IPS-20b (cell line): Measurements from ENCODE around the gene SLC25A29.
A peak's percentile ranks its signal among the peaks of the same experiment; 100 is the strongest.

Experiments
- H3K27ac ChIP-seq: one replicate; pipeline ENCODE4 v1.5.1; 2013; ENCODE audit warnings: low read length
- H3K27me3 ChIP-seq: 2 replicates; pipeline ENCODE4 v1.6.1; 2013; ENCODE audit warnings: mild to moderate bottlenecking, low read length, inconsistent platforms; ENCODE audit not compliant: insufficient read depth
- H3K36me3 ChIP-seq: 2 replicates; pipeline ENCODE4 v1.6.1; 2013; ENCODE audit warnings: low read depth, mild to moderate bottlenecking, inconsistent platforms, low read length, moderate library complexity; ENCODE audit not compliant: insufficient read depth
- H3K4me1 ChIP-seq: 2 replicates; pipeline ENCODE4 v1.6.1; 2013; ENCODE audit warnings: mild to moderate bottlenecking, control low read depth, inconsistent platforms, low read length, moderate library complexity; ENCODE audit not compliant: insufficient read depth
- H3K4me3 ChIP-seq: 2 replicates; pipeline ENCODE4 v1.5.1; 2013; ENCODE audit warnings: mild to moderate bottlenecking, low read length, inconsistent platforms
- H3K9ac ChIP-seq: 2 replicates; pipeline ENCODE4 v1.6.1; 2013; ENCODE audit warnings: low read depth, mild to moderate bottlenecking, inconsistent platforms, low read length, moderate library complexity
- H3K9me3 ChIP-seq: 2 replicates; pipeline ENCODE4 v1.6.1; 2013; ENCODE audit warnings: mild to moderate bottlenecking, low read depth, low read length, inconsistent platforms; ENCODE audit not compliant: insufficient read depth

SLC25A29 gene

GRCh38 chr14:100261621-100262020 is 44.6 kb downstream of the SLC25A29 start:
- H3K9ac ChIP-seq = no peak overlapping the region
- H3K9me3 ChIP-seq = no peaks in the 10 kb centered on the region
- H3K4me1 ChIP-seq = no peaks in the 10 kb centered on the region; the same call in 1 of the 2 replicates
- peaks cover 44% of the 10 kb centered on the region for H3K36me3 ChIP-seq
- H3K27ac ChIP-seq = no peak overlapping the region
- H3K4me3 ChIP-seq = no peak overlapping the region
- no peaks in the 10 kb centered on the region for H3K27me3 ChIP-seq

- no peak overlapping the region for H3K27ac ChIP-seq
- 0 out of 2 replicates have a peak, but pooled peaks cover 4% of the 10 kb centered on the region for H3K36me3 ChIP-seq
- no peaks in the 10 kb centered on the region for H3K4me1 ChIP-seq
Observed at GRCh38 chr14:100256339-100256895, 49.8 kb downstream of the SLC25A29 start.

GRCh38 chr14:100252684-100253083 is 53.6 kb downstream of the SLC25A29 start:
- Histone ChIP-seq H3K27me3 (no peaks in the 10 kb centered on the region), H3K9me3 (no peaks in the 10 kb centered on the region), H3K36me3 (peaks cover 7% of the 10 kb centered on the region; the same call in 1 of the 2 replicates), H3K4me3 (no peak overlapping the region), H3K4me1 (no peaks in the 10 kb centered on the region; the same call in 1 of the 2 replicates), H3K27ac (no peak overlapping the region), H3K9ac (no peak overlapping the region)

More at GRCh38 chr14:100256339-100256895, 49.8 kb downstream of the SLC25A29 start:
- no peaks in the 10 kb centered on the region for H3K9me3 ChIP-seq
- H3K27me3 ChIP-seq = no peaks in the 10 kb centered on the region
- H3K4me3 ChIP-seq = no peak overlapping the region
- H3K9ac ChIP-seq = no peak overlapping the region

- Histone ChIP-seq H3K9me3 (no peaks in the 10 kb centered on the region), H3K27me3 (no peaks in the 10 kb centered on the region), H3K9ac (no peak overlapping the region), H3K4me1 (peaks cover 4% of the 10 kb centered on the region; the same call in 1 of the 2 replicates), H3K27ac (no peak overlapping the region), H3K4me3 (no peak overlapping the region), H3K36me3 (peaks cover 3% of the 10 kb centered on the region; the same call in 1 of the 2 replicates)
Observed at GRCh38 chr14:100250732-100251465, 55.3 kb downstream of the SLC25A29 start.

GRCh38 chr14:100246809-100247428 is 59.3 kb downstream of the SLC25A29 start:
- Histone ChIP-seq H3K9me3 (no peaks in the 10 kb centered on the region), H3K4me3 (no peak overlapping the region), H3K9ac (no peak overlapping the region), H3K27ac (no peak overlapping the region), H3K36me3 (peaks cover 13% of the 10 kb centered on the region), H3K4me1 (peaks cover 11% of the 10 kb centered on the region; the same call in 1 of the 2 replicates), H3K27me3 (no peaks in the 10 kb centered on the region)

- Histone ChIP-seq H3K9ac (no peak overlapping the region), H3K4me1 (peaks cover 15% of the 10 kb centered on the region; the same call in 1 of the 2 replicates), H3K27me3 (no peaks in the 10 kb centered on the region), H3K27ac (no peak overlapping the region), H3K9me3 (no peaks in the 10 kb centered on the region), H3K4me3 (no peak overlapping the region), H3K36me3 (peaks cover 12% of the 10 kb centered on the region)
Observed at GRCh38 chr14:100243020-100243419, 63.2 kb downstream of the SLC25A29 start.

GRCh38 chr14:100241279-100241678 is 65.0 kb downstream of the SLC25A29 start:
- H3K27me3 ChIP-seq = no peaks in the 10 kb centered on the region
- H3K9ac ChIP-seq = peak overlapping the region; percentile 66; the same call in 1 of the 2 replicates
- peaks cover 12% of the 10 kb centered on the region for H3K36me3 ChIP-seq
- peaks cover 23% of the 10 kb centered on the region; the same call in 1 of the 2 replicates for H3K4me1 ChIP-seq
- no peaks in the 10 kb centered on the region for H3K9me3 ChIP-seq
- H3K27ac ChIP-seq = no peak overlapping the region
- H3K4me3 ChIP-seq = peak overlapping the region; percentile 93
